ENCODE results near the gene BTBD18.

BTBD18 gene

DNA sequence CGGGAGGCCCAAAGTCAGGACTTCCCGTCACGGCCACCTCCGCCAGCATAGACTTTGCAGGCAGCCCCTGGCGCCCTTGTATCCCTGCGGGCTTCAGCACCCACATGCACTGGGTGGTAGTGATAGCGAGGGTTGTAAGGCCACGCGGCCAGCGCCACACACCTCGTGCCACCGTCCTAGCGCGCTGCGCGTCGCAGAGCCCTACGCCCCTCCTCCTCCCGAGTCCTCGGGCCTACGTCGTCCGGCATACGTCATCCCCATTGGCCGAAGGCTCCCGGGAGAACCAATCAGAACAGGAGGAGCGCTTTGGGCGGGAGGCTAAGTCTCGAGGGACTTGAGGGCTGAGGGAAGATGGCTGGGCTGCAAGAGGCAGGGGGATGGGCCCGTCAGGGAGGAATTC lies 1.3 kb upstream of the BTBD18 start:
- TF ChIP-seq TCF12 (IDR thresholded peaks at IDR 0.05; ENCODE audit: low read depth), result no peak
- TF ChIP-seq, protein P1, sequence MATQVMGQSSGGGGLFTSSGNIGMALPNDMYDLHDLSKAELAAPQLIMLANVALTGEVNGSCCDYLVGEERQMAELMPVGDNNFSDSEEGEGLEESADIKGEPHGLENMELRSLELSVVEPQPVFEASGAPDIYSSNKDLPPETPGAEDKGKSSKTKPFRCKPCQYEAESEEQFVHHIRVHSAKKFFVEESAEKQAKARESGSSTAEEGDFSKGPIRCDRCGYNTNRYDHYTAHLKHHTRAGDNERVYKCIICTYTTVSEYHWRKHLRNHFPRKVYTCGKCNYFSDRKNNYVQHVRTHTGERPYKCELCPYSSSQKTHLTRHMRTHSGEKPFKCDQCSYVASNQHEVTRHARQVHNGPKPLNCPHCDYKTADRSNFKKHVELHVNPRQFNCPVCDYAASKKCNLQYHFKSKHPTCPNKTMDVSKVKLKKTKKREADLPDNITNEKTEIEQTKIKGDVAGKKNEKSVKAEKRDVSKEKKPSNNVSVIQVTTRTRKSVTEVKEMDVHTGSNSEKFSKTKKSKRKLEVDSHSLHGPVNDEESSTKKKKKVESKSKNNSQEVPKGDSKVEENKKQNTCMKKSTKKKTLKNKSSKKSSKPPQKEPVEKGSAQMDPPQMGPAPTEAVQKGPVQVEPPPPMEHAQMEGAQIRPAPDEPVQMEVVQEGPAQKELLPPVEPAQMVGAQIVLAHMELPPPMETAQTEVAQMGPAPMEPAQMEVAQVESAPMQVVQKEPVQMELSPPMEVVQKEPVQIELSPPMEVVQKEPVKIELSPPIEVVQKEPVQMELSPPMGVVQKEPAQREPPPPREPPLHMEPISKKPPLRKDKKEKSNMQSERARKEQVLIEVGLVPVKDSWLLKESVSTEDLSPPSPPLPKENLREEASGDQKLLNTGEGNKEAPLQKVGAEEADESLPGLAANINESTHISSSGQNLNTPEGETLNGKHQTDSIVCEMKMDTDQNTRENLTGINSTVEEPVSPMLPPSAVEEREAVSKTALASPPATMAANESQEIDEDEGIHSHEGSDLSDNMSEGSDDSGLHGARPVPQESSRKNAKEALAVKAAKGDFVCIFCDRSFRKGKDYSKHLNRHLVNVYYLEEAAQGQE (IDR thresholded peaks at IDR 0.05; ENCODE audit: low read depth), result no peak
- TF ChIP-seq TEAD4 (IDR thresholded peaks at IDR 0.05), result no peak
- no peak for TF ChIP-seq NFIC (IDR thresholded peaks at IDR 0.05)
- TF ChIP-seq ZBTB7A (IDR thresholded peaks at IDR 0.05; ENCODE audit: low read depth), result no peak
- TF ChIP-seq CEBPB (IDR thresholded peaks at IDR 0.05), result no peak
- TF ChIP-seq TAF1 (IDR thresholded peaks at IDR 0.05; ENCODE audit: low read depth), result no peak

DNA sequence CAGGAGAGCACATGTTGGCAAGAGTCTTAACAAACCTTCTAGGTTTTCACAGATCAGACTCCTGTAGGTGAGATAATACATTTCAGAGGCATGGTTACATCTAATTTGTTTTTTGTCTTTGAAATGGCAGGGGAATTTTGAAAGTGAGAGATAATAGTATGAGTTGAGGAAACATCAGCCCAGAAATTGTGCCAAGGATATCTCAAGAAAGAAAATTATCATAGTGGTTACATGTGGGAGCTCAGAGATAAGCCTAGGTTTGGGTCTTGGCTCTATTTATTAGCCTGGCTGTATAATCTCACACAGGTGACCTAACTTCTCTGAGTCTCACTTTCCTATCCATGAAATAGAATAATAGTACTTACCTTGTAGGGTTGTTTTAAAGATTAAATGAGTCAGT lies 443 bp downstream of the BTBD18 start:
- TF ChIP-seq, protein P2, sequence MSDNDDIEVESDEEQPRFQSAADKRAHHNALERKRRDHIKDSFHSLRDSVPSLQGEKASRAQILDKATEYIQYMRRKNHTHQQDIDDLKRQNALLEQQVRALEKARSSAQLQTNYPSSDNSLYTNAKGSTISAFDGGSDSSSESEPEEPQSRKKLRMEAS (IDR thresholded peaks at IDR 0.05), result no peak
- TF ChIP-seq YY1 (IDR thresholded peaks at IDR 0.05; ENCODE audit: low read depth) (no peak), TEAD4 (IDR thresholded peaks at IDR 0.05) (no peak), EGR1 (IDR thresholded peaks at IDR 0.05) (no peak), FOXM1 (IDR thresholded peaks at IDR 0.05; ENCODE audit: borderline replicate concordance, low read depth) (no peak), EP300 (IDR thresholded peaks at IDR 0.05; ENCODE audit: borderline replicate concordance) (no peak), TCF12 (IDR thresholded peaks at IDR 0.05; ENCODE audit: low read depth) (no peak), CREB1 (IDR thresholded peaks at IDR 0.05; ENCODE audit: low read depth) (no peak), TAF1 (IDR thresholded peaks at IDR 0.05; ENCODE audit: low read depth) (no peak), ZBTB7A (IDR thresholded peaks at IDR 0.05; ENCODE audit: low read depth) (no peak), CEBPB (IDR thresholded peaks at IDR 0.05) (no peak), NFIC (IDR thresholded peaks at IDR 0.05) (no peak), RAD21 (IDR thresholded peaks at IDR 0.05; ENCODE audit: low read depth) (no peak)
- TF ChIP-seq, protein P3, sequence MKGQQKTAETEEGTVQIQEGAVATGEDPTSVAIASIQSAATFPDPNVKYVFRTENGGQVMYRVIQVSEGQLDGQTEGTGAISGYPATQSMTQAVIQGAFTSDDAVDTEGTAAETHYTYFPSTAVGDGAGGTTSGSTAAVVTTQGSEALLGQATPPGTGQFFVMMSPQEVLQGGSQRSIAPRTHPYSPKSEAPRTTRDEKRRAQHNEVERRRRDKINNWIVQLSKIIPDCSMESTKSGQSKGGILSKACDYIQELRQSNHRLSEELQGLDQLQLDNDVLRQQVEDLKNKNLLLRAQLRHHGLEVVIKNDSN (IDR thresholded peaks at IDR 0.05), result no peak
- TF ChIP-seq, protein P1 (IDR thresholded peaks at IDR 0.05; ENCODE audit: low read depth), result no peak

DNA sequence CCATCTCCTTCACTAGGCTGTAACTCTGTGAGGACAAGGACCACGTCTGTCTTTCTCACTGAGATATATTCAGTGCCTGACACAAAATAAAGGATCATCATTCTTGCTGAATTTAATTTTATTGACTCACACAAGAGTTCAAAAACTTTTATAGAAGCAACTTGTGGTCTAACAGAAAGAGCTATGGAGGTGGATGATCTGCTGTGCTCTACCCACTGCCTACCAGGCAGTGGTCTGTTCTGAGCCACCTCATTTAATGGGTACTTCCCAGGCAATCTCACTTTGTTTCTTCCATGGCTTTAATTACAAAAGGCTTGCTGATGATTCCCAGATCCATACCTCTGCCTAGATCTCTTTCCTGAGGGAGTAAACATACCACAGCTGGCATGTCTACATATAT lies 4.7 kb downstream of the BTBD18 start:
- TF ChIP-seq CREB1 (IDR thresholded peaks at IDR 0.05; ENCODE audit: low read depth) (no peak), EGR1 (IDR thresholded peaks at IDR 0.05) (no peak), TAF1 (IDR thresholded peaks at IDR 0.05; ENCODE audit: low read depth) (no peak), TEAD4 (IDR thresholded peaks at IDR 0.05) (no peak), EP300 (IDR thresholded peaks at IDR 0.05; ENCODE audit: borderline replicate concordance) (no peak), FOXM1 (IDR thresholded peaks at IDR 0.05; ENCODE audit: borderline replicate concordance, low read depth) (no peak), YY1 (IDR thresholded peaks at IDR 0.05; ENCODE audit: low read depth) (no peak), ZBTB7A (IDR thresholded peaks at IDR 0.05; ENCODE audit: low read depth) (no peak), TCF12 (IDR thresholded peaks at IDR 0.05; ENCODE audit: low read depth) (no peak)
- TF ChIP-seq, protein P3 (IDR thresholded peaks at IDR 0.05), result no peak
- TF ChIP-seq, protein P2 (IDR thresholded peaks at IDR 0.05), result no peak
- TF ChIP-seq, protein P1 (IDR thresholded peaks at IDR 0.05; ENCODE audit: low read depth), result no peak

DNA sequence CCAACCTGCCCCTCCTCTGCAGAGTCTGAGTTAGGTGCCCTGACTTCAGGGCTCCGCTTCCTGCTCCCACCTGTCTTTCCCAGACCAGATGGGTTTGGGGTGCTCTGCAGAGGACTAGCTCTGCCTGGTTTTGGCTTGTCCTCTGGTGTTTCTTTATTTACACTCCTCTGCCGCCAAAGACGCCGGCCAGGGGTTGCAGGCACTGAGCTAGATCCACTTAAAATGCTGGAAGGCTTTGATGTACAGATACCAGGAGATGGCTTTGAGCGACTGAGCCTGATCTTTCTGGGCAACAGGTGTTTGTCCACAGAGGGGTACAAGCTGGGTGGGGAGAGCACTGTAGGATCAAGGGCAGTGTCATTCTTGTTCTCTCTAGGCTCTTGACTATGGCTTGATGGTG lies 6.4 kb downstream of the BTBD18 start:
- TF ChIP-seq EP300 (IDR thresholded peaks at IDR 0.05; ENCODE audit: borderline replicate concordance), result no peak
- no peak for TF ChIP-seq CREB1 (IDR thresholded peaks at IDR 0.05; ENCODE audit: low read depth)
- no peak for TF ChIP-seq NFIC (IDR thresholded peaks at IDR 0.05)
- TF ChIP-seq ZBTB7A (IDR thresholded peaks at IDR 0.05; ENCODE audit: low read depth), result no peak
- no peak for TF ChIP-seq FOXM1 (IDR thresholded peaks at IDR 0.05; ENCODE audit: borderline replicate concordance, low read depth)
- TF ChIP-seq, protein P1 (IDR thresholded peaks at IDR 0.05; ENCODE audit: low read depth), result no peak
- TF ChIP-seq, protein P2 (IDR thresholded peaks at IDR 0.05), result no peak
- no peak for TF ChIP-seq YY1 (IDR thresholded peaks at IDR 0.05; ENCODE audit: low read depth)
- no peak for TF ChIP-seq EGR1 (IDR thresholded peaks at IDR 0.05)
- no peak for TF ChIP-seq TCF12 (IDR thresholded peaks at IDR 0.05; ENCODE audit: low read depth)
- TF ChIP-seq CEBPB (IDR thresholded peaks at IDR 0.05), result no peak
- no peak for TF ChIP-seq TAF1 (IDR thresholded peaks at IDR 0.05; ENCODE audit: low read depth)
- TF ChIP-seq RAD21 (IDR thresholded peaks at IDR 0.05; ENCODE audit: low read depth), result no peak
- TF ChIP-seq, protein P3 (IDR thresholded peaks at IDR 0.05), result no peak
- TF ChIP-seq TEAD4 (IDR thresholded peaks at IDR 0.05), result no peak

All from Ishikawa (cell line).